ENCODE results near the gene F8.
"Not testable (repeated sequence)": the region's sequence is repeated elsewhere in the genome, so short reads cannot be mapped to it uniquely, and the experiment has no call there.

F8 gene

DNA sequence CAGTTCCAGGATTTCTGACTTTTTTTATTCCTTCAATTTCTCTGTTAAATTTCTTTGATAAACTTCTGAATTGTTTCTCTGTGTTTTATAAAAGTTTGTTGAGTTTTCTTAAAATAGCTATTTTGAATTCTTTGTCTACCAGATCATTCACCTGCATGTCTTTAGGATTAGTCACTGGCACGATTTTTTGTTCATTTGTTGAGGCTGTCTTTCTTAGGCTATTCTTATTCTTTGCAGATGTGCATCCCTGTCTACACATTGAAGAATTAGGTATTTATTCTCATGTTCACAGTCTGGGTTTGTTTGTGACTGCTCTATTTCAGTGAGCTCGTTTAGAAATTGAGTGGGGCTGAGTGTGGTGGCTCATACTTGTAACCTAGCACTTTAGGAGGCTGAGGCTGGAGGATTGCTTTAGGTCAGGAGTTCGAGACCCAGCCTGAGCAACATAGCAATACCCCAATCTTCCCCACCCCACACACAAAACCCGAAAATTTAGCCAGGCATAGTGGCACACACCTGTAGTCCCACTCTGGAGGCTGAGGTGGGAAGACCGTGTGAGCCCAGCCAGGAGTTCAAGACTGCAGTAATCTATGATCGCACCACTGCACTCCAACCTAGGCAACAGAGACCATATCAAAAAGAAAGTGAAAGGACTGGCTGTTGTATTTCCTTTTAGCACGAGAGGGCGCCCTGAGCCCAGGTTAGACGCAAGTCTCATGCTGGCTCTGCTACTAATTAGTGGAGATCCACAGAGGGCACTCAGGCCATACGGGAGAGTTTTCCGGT lies 42.0 kb downstream of the F8 start:
- DNase-seq, result peak; percentile 62 to 72

DNA sequence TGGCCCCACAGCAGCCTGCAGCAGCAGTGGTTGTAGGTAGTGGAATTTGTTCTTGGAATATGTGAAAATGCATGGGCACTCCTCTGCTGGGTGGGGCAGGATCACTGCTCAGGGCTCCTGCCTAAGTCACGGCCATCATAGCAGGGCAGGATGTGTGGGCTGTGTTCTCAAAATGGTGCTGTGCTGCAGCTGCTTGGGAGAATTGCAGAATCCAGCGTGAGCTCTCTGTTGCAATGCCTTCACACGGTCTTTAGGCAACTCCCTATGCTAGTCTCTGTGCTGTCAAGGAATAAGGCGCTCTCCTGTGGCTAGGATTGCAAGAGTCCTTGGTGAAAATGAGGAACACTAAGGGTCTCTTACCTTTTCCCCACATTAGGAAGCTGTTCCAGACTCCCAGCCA lies 42.9 kb downstream of the F8 start:
- no peak for DNase-seq

DNA sequence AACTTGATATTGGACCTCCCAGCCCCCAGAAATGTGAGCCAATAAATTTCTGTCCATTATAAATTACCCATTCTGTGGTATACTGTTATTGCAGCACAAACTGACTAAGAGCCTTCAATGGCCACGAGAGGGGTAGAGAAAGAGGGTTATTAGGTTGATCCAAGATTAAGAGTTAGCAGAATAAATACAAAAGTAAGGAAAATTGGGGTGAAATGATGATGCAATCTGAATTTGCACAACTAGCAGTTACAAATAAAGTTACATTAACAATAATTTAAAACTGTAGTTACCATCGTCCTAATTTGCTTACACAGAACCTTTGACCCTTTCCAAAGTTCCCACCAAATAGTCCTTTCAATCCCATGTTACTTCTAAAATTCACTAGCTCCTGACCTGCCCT lies 54.2 kb downstream of the F8 start:
- no peak for DNase-seq

DNA sequence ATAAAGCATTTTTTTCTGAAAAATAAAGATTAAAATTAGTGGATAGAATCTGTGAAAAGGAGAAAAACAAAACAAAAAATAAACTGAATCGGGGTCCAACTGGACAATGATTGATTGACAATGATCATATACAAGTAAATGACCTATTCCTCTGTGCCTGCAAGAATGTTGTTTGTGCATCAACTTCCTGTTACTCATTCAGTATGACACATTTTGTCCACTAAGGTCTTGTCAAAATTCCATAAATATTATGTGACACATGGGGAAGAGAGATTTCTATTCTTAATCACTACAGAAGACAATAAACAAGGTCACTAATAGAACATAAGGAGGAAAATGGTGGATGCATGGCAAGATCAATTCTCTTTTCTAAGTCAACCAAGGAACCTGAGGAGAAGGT lies 54.9 kb downstream of the F8 start:
- no peak for DNase-seq

DNA sequence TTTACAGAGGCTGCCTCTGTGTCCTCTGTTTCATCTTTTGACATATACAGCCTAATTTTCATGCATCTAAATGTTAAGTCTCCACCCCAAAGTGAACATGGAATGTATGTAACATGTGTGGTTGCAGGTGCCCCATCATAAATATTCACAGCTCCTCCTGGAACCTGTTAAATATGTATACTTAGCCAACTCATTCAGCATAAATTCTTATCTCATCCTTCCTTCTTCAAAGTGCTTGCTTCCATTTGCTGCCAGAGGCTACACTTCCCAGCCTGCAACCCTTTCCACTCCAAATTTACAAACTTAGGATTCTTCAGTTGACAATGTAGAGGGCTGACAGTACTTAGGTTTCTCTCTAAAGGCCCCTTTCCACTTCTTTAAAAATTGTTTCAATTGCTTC lies 60.6 kb downstream of the F8 start:
- DNase-seq, result no peak

DNA sequence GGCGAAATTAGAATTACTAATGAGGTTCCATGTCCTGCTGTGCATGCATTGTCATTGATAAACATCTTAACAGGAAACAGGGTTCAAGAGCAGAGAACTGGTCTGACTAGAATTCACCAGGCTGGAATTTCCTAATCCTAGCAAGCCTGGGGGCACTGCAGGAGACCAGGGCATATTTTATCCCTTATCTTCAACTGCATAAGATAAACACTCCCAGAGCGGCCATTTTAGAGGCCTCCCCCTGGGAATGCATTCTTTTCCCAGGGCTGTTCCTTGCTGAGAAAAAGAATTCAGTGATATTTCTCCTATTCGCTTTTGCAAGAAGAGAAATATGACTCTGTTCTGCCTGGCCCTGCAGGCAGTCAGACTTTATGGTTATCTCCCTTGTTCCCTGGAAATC lies 66.7 kb downstream of the F8 start:
- DNase-seq, result not testable (repeated sequence)

DNA sequence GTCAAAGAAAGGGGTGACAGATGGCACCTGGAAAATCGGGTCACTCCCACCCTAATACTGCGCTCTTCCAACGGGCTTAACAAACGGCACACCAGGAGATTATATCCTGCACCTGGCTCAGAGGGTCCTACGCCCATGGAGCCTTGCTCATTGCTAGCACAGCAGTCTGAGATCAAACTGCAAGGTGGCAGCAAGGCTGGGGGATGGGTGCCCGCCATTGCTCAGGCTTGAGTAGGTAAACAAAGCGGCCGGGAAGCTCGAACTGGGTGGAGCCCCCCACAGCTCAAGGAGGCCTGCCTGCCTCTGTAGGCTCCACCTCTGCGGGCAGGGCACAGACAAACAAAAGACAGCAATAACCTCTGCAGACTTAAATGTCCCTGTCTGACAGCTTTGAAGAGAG lies 83.3 kb downstream of the F8 start:
- DNase-seq, result not testable (repeated sequence)

DNA sequence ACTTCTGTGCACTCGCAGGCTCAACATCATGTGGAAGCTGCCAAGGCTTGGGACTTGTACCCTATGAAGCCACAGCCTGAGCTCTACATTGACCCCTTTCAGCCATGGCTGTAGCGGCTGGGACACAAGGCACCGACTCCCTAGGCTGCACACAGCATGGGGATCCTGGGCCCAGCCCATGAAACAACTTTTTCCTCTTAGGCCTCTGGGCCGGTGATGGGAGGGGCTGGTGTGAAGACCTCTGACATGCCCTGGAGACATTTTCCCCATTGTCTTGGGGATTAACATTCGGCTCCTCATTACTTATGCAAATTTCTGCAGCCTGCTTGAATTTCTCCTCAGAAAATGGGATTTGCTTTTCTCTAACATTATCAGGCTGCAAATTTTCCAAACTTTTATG lies 97.8 kb downstream of the F8 start:
- not testable (repeated sequence) for DNase-seq

DNA sequence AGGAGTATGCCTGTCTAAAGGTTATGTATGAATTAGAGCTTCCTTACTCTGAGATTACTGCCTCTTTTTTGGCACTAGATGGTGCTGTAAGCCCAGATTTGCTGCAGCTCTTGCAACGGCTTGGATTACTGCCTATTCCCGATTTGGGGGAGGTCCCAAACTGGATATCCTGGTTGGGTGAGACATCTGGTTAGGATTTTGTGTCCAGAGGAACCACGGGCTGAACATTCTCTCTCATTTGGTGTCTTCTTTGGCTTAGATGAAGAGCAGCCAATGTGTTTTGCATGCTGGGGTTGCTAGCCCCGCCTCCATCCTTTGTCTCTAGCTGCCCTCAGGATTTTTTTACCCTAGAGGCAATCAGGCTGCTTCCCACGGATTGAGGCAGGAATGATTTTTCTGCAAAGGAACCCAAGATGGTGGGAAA lies 104.5 kb downstream of the F8 start:
- DNase-seq, result peak; percentile 0 to 3

DNA sequence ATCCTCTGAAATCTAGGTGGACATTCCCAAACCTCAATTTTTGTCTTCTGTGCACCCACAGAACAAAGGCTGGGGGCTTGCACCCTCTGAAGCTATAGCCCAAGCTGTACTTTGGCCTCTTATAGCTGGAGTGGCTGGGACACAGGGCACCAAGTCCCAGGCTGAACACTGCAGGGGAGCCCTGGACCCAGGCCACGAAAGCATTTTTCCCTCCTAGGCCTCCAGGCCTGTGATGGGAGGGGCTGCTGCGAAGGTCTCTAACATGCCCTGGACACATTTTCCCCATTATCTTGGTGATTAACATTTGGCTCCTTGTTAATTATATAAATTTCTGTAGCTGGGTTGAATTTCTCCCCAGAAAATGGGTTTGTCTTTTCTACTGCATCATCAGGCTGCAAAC lies 108.5 kb downstream of the F8 start:
- DNase-seq, result no peak

DNA sequence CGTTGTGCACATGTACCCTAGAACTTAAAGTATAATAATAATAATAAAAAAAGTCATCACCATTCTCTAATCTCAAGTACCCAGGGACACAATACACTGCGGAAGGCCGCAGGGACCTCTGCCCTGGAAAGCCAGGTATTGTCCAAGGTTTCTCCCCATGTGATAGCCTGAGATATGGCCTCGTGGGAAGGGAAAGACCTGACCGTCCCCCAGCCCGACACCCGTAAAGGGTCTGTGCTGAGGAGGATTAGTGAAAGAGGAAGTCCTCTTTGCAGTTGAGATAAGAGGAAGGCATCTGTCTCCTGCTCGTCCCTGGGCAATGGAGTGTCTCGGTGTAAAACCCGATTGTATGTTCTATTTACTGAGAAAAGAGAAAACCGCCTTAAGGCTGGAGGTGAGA lies 112.0 kb downstream of the F8 start:
- not testable (repeated sequence) for DNase-seq

DNA sequence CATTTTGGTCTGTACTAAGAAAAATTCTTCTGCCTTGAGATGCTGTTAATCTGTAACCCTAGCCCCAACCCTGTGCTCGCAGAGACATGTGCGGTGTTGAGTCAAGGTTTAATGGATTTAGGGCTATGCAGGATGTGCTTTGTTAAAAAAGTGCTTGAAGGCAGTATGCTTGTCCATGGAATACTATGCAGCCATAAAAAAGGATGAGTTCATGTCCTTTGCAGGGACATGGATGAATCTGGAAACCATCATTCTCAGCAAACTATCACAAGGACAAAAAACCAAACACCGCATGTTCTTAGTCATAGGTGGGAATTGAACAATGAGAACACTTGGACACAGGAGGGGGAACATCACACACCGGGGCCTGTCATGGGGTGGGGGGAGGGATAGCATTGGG lies 112.5 kb downstream of the F8 start:
- not testable (repeated sequence) for DNase-seq

DNA sequence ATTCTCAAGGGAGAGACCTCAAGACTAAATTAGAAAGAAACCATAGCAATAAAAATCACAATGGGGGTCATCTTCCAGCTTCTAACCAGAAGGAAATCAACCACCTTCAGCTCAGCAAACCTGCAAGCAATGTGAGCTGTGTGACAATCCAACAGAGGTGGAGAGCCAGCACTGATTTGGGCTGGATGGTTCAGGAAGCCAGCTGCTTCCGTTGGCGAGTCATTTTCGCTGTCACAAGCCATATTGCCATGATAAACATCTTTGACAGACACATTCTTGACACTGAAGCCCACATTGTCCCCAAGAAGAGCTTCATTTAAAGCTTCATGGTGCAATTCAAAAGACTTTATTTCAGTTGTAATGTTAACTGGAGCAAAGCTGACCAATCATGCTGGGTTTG lies 113.7 kb downstream of the F8 start:
- DNase-seq, result no peak

DNA sequence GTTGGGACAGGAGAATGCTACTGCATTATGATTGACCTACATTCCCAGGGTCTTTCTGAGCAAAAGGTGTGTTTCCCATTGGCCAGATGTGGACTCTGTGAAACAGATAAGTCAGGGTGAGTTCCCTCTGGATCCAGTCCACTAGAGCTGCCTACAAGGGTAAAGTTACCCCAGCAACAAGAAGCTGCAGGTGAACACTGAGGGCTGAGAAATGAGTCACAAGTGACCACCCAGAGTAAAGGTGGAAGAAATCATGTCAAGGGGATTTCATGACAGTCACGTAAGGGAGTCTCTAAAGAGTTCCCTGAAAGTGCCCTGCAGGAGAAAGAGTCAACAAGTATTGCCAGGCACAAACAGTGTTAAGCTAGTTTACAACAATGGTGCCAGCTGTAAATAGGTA lies 120.1 kb downstream of the F8 start:
- DNase-seq, result no peak

DNA sequence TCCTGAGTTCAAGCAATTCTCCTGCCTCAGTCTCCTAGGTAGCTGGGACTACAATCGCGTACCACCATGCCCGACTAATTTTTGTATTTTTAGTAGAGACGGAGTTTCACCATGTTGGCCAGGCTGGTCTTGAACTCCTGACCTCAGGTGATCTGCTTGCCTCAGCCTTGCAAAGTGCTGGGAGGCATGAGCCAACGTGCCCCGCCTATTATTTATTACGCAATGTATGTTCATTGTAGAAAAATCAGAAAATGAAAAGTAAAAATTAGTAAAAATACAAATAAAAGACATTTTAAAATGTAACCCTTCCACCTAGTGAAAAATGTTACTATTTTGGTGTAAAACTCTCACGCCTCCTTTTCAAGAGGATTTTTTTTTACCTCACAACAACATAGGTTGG lies 122.2 kb downstream of the F8 start:
- DNase-seq, result no peak

DNA sequence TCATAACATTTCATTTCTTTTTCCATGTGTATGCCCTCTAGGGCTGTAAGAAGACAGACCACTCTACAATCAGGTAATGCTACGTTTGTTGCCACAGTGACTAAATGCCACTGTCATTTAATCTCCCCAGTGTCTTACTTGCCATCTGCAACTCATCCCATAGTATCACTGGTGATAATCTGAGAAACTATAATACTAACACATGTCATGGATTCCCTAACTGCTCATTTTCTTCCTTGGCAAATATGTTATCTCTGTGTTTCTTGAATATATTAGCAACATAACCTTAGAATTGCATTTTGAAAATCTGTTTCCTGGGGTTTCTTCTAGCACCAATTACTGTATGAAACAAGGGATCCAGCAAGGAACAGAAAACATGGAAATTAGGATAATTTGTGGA lies 130.2 kb downstream of the F8 start:
- DNase-seq, result no peak

DNA sequence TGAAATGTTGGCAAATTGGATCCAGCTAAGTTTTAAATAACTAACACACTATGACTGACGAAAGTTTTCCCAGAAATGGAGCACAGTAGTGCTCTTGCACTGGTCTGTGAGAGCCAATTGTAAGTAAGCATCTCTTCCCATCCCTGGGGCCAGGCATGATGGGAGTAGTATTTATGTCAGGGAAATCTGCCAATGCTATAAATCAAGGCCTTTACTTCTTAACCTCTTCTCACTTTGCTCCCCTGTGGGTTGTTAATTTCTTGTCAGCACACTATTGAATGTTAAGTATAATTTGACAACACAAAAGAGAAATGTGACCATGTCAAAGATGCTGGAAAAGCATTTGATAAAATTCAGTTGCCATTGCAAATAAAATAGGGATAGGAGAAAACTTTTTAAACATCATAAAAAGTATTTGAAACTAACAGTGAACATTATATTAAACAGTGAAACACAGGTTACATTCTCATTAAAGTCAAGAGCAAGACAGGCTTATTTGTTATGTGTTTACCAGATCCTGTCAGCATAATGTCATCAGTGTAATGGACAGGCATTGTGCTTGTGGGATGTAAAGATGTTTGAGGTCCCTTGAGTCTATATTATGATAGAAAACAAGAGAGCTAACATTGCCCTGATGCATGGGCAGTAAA lies 131.4 kb downstream of the F8 start:
- DNase-seq, result no peak

DNA sequence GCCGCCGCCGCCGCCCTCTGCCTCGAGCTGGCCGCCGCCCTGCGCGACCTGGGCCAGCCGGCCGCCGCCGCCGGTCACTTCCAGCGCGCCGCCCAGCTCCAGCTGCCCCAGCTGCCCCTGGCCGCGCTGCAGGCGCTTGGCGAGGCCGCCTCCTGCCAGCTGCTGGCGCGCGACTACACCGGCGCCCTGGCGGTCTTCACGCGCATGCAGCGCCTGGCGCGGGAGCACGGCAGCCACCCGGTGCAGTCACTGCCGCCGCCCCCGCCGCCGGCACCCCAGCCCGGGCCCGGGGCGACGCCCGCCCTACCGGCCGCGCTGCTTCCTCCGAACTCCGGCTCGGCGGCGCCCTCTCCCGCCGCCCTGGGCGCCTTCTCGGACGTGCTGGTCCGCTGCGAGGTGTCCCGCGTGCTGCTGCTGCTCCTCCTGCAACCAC lies 135.7 kb downstream of the F8 start:
- DNase-seq, result not testable (repeated sequence)

DNA sequence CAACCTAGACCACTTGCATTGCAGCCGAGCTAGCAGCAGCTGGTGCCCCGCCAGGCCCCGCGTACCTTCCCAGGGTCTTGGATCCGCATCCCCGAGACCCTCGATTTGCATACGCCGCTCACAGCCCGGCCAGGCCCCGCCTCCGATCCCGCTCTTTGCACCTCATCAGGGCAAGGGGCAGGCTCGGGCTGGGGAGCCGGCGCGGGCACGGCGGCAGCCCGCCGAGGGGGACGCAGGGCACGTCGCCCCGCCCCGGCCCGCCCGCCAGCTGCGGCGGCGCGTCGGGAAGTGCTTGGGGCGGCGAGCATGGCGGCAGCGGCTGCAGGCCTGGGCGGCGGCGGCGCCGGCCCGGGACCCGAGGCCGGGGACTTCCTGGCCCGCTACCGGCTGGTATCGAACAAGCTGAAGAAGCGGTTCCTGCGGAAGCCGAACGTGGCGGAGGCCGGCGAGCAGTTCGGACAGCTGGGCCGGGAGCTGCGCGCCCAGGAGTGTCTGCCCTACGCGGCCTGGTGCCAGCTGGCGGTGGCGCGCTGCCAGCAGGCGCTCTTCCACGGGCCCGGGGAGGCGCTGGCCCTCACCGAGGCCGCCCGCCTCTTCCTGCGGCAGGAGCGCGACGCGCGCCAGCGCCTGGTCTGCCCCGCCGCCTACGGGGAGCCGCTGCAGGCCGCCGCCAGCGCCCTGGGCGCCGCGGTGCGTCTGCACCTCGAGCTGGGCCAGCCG lies 136.3 kb downstream of the F8 start, which contains the start of gene F8A1:
Gene F8A1, plus strand, starts transcription at position 287 of the 720 bp plus-strand sequence. Its CDS starts 20 bp downstream, at position 307.
- peak; percentile 6 to 26 for DNase-seq

DNA sequence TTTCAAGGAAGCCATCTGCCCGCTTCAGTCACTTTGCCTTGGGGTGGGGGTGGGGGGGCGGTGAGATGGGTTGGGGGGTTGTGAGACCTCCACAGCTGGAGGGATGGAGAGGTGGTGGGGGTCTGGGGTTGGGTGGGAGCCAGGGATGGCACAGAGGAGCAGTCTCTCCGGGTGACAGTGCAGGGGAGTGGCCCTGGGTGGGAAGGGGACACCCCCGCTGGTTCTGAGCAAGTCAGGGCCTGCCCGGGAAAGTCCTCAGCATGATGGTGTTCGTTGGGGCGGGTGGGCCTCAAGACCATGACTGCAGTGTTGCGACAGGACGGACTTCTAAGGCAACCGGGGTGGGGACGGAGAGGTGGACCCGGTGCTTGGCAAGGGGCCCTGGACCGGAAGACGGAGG lies 137.0 kb downstream of the F8 start:
- not testable (repeated sequence) for DNase-seq

DNA sequence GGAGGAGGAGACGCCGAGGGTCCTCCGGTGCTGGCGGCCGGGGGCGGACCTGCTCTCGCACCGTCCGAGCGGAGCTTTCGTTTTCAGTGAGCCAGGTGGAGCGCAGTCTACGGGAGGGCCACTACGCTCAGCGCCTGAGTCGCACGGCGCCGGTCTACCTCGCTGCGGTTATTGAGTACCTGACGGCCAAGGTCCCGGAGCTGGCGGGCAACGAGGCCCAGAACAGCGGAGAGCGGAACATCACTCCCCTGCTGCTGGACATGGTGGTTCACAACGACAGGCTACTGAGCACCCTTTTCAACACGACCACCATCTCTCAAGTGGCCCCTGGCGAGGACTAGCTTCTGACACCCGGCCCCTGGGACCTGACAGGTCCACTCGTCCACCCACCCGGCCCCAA lies 137.5 kb downstream of the F8 start:
- not testable (repeated sequence) for DNase-seq

DNA sequence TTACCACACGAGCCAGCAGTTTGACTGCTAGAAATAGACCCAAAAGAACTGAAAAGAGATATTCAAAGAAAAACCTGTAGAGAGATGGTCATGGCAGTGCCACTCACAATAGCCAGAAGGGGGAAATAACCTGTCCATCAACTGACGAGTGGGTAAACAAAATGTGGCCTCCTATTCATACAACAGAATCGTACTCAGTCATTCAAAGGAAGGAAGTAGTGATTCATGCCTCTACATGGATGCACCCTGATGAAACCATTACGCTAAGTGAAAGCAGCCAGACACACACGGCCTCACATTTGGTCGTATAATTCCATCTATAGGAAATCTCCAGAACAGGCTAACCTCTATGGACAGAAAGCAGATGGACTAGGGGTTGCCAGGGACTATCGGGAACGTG lies 138.5 kb downstream of the F8 start:
- not testable (repeated sequence) for DNase-seq

DNA sequence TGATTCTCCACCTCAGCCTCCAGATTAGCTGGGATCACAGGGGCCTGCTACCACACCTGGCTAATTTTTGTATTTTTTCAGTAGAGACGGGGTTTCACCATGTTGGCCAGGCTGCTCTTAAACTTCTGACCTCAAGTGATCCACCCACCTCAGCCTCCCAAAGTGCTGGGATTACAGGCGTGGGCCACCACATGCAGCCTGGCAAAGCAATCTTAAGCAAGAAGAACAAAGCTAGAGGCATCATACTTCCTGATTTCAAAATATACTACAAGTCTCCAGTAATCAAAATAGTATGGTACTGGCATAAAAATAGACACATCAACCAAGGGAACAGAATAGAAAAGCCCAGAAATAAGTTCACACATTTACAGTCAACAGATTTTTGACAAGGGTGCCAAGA lies 149.2 kb downstream of the F8 start:
- DNase-seq, result no peak

DNA sequence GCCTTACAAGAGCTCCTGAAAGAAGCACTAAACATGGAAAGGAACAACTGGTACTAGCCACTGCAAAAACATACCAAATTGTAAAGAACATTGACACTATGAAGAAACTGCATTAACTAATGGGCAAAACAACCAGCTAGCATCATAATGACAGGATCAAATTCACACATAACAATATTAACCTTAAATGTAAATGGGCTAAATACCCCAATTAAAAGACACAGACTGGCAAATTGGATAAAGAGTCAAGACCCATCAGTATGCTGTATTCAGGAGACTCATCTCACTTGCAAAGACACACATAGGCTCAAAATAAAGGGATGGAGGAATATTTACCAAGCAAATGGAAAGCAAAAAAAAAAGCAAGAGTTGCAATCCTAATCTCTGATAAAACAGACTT lies 154.0 kb downstream of the F8 start:
- DNase-seq, result not testable (repeated sequence)

Measured in stimulated activated CD4-positive, alpha-beta T cell treated with anti-CD3 and anti-CD28 coated beads, Interleukin-2, amount 100 ng/mL, for 48 hours (primary cell).